GM21526 (cell line): ENCODE results near the gene PCBP3.

ENCODE experiments used
- ATAC-seq: cut with Tn5 transposase; IDR thresholded peaks from one replicate; pipeline ENCODE4 v1.9.1; 2021; ENCODE audit warnings: moderate library complexity; ENCODE audit not compliant: unreplicated experiment, low FRiP score

PCBP3 gene

GRCh38 chr21:45853703-45854342, 210.3 kb downstream of the PCBP3 start:
- no peak for ATAC-seq

GRCh38 chr21:45854690-45855247, 211.2 kb downstream of the PCBP3 start:
- ATAC-seq: no peak

GRCh38 chr21:45855248-45855811, 211.8 kb downstream of the PCBP3 start:
- no peak for ATAC-seq

GRCh38 chr21:45856442-45856841, 212.9 kb downstream of the PCBP3 start:
- ATAC-seq: no peak

GRCh38 chr21:45856906-45857305, 213.4 kb downstream of the PCBP3 start:
- no peak for ATAC-seq

GRCh38 chr21:45857761-45858160, 214.2 kb downstream of the PCBP3 start:
- ATAC-seq: no peak

GRCh38 chr21:45858180-45858579, 214.7 kb downstream of the PCBP3 start:
- no peak for ATAC-seq

- ATAC-seq: no peak
These were observed 215.7 kb downstream of the PCBP3 start for GRCh38 chr21:45859041-45859761.

GRCh38 chr21:45859762-45860357, 216.3 kb downstream of the PCBP3 start:
- no peak for ATAC-seq

- no peak for ATAC-seq
These were observed 217.1 kb downstream of the PCBP3 start for GRCh38 chr21:45860493-45861155.

- no peak for ATAC-seq
These were observed 217.8 kb downstream of the PCBP3 start for GRCh38 chr21:45861156-45861870.

GRCh38 chr21:45862543-45863207, 219.2 kb downstream of the PCBP3 start:
- no peak for ATAC-seq

- ATAC-seq: no peak
These were observed 219.7 kb downstream of the PCBP3 start for GRCh38 chr21:45863267-45863666.

GRCh38 chr21:45863751-45864150, 220.2 kb downstream of the PCBP3 start:
- no peak for ATAC-seq

- ATAC-seq: no peak
These were observed 220.9 kb downstream of the PCBP3 start for GRCh38 chr21:45864436-45864835.

- ATAC-seq: no peak
These were observed 221.7 kb downstream of the PCBP3 start for GRCh38 chr21:45865106-45865835.

- ATAC-seq: no peak
These were observed 223.0 kb downstream of the PCBP3 start for GRCh38 chr21:45866551-45866950.

- no peak for ATAC-seq
These were observed 223.6 kb downstream of the PCBP3 start for GRCh38 chr21:45867041-45867666.
